NOMO-1 treated with dmso at 0.1 percent for 144 hours (cell line): ENCODE measurements around the gene SLMAP.

ENCODE experiments used
- DNase-seq: peaks from one replicate; lab custom pipeline; 2025; ENCODE audit not compliant: unreplicated experiment; lab: John Stamatoyannopoulos, UW

SLMAP gene, protein sequence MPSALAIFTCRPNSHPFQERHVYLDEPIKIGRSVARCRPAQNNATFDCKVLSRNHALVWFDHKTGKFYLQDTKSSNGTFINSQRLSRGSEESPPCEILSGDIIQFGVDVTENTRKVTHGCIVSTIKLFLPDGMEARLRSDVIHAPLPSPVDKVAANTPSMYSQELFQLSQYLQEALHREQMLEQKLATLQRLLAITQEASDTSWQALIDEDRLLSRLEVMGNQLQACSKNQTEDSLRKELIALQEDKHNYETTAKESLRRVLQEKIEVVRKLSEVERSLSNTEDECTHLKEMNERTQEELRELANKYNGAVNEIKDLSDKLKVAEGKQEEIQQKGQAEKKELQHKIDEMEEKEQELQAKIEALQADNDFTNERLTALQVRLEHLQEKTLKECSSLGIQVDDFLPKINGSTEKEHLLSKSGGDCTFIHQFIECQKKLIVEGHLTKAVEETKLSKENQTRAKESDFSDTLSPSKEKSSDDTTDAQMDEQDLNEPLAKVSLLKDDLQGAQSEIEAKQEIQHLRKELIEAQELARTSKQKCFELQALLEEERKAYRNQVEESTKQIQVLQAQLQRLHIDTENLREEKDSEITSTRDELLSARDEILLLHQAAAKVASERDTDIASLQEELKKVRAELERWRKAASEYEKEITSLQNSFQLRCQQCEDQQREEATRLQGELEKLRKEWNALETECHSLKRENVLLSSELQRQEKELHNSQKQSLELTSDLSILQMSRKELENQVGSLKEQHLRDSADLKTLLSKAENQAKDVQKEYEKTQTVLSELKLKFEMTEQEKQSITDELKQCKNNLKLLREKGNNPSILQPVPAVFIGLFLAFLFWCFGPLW

DNA sequence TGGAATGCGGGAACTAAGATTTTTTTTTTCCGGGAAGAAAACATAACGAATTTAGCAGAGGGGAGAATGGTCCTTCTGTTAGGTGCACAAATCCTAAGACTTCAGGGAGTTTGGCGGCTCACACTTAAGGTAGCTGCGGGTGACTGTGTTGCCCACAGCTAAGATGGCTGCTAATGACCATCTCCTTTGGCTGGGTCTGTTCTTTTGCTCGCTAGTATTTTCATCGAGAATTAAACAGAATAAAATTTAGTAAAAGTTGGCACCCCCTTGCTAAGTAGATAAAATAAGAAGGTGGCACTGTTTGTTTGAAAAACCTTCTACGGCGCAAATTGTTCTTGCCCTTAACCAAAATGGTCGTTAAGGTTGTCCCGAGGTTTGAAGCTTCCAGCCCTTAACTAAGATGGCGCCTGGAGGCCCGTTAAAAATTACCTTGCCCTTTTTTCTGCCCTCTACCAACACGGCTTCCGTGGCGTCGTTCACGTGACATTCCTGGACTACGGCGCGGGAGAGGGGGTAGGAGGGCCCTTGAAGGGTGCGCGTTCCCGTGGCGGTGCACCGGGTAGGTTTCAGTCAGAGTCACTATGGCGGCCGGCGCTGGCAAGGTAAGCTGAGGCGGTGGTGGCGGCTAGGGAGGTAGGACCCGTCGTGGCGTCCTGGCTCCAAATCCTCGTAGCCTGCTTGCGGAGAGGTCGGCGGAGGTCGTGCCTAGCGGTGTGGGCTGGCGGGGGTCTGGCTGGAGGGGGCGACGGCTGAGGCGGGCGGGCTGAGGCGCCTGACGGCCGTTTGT is at the start of gene SLMAP:
Gene SLMAP, plus strand, starts transcription at position 569 of the 787 bp plus-strand sequence. CDS start 1,343 bp downstream, outside the sequence.
- peak; percentile 96 for DNase-seq

DNA sequence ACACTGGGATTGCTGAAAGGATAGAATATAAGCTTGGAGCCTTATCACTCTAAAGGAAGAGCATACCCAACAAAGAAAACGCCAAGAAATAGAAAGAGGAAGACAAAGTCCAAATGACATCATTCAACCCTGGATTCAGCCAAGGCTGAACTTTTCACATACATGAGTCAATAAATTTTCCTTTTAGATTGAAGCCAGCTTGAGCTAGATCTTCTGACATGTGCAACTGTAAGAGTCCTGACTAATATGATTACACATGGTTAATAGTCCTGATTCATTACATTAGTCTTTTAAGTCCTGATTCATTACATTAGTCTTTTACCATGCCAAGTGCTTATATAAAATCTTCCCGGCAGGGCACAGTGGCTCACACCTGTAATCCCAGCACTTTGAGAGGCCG is 49.6 kb upstream of the SLMAP start:
- DNase-seq: peak; percentile 23

DNA sequence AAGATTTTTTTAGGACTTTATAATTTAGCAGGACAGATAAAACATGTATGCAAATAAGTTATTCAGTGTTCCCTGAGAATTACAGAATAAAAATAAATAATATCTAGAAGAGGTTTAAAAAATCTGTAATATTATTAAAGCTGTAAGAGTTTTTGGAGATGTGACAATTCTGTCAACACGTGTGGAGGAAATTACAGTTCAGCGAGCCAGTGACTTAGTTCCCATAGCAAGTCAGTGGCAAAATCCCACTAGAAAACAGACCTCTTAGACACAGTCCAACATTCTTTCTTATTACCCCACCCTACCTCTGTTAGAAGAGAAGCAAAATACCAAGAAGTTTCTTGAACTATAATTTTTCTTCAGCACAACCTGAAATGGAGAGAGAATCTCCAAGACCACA is 47.1 kb upstream of the SLMAP start:
- DNase-seq: no peak

DNA sequence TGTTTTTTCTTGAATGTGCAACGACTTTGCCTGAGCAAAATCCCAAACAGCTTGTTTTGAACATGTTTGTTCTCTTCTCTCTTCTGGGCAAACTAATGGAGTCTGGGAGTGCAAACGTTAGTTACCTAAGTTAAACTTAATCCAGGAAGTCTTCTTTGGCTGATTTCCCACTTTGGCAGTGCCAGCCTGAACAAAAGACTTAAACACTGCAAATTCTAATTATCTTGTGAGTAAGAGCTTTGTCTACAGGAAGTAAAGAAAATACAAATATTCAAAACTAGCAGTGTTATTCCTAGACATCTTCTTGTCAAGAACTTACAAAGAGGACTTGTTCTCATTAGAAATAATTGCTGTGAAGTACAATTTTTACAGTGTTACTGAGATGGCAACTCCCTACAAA is 46.5 kb upstream of the SLMAP start:
- DNase-seq: no peak

DNA sequence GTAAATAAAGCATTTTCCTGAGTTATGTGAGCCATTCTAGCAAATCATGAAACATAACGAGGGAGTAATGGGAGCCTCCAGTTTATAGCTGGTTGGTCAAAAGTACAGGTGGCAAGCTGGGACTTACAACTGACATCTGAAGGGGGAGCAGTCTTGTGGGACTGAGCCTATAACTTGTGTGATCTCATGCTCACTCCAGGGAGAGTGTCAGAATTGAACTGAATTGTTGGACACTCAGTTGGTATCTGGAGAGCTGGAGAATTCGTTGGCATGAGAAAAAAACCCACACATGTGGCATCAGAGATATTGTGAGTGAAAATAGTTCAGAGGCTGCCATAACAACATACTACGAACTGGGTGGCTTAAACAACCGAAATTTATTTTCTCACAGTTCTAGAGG is 40.4 kb upstream of the SLMAP start:
- DNase-seq: no peak

DNA sequence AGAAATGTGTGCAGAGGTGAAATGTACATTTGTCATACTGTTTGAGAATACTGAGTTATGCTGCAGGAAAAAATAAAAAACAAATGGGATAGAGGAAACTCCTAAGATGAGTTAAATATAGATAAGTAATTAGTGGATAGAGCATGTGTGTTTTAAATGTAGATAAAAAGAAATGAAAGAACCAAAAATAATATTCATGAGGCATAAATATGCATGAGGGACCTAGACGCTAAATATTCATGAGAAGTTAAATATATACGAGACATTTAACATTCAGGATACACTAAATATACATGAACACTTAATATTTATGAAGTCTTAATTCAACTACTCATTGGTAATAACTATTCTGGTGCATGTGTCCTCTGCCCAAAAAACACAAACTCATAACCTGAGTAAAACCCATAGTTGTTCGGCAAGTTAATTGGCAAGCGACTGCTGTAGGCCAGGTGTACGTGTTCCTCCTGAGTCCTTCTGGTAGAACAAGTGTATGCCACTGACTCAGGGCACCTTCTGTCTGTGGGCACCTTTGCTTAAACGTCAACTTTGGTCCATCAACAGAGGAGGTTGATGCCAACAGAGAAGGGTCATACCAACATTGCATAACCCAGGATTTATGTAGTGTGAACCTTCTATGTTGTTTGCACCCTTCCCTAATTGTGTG is 38.8 kb upstream of the SLMAP start:
- DNase-seq: no peak

DNA sequence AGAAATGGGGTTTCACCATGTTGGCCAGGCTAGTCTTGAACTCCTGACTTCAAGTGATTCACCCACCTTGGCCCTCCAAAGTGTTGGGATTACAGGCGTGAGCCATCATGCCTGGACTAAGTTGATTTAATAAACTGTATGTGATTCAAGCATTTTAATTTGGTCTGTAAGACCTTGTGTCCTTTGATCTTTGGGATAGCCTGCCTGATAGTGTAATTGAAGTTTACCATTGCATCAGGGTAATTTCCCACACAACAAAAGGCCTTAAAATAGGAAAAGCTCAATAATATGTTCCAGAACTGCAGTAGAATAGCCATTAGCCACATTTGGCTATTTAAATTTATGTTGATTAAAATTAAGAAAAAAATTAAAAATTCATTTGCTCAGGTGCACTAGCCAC is 38.0 kb upstream of the SLMAP start:
- no peak for DNase-seq

DNA sequence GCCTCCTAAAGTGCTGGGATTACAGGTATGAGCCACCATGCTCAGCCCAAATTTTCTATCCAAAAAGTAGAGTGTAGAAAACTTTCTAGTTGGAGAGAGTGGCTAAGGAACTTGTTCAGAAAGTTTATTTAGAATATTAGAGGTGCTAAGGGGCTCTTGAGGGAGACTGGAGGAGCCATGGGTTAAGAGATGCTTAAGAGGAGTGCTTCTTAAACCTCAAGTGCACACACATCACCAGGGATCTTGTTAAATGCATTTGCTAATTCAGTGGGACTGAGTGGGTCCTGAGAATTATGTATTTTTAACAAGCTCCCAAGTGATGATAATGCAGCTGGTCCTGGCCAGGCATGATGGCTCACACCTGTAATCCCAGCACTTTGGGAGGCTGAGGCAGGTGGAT is 29.7 kb upstream of the SLMAP start:
- DNase-seq: no peak

DNA sequence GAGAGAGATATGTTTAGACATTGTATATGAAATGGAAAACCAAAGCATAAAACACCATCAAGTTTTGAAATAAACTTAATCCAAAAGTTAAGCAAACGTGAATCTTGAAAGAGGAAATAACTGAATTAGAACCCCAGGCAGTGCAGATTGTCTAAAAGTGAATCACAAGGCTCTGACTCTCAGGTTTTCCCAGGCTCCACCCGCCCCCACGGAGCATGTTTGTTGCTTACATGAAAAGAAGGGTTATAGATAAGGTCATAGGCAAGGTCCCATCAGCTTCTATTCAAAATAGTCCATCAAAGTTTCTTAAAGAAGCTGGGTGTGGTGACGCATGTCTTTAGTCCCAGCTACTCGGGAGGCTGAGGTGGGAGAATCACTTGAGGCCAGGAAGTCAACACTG is 29.0 kb upstream of the SLMAP start:
- no peak for DNase-seq

DNA sequence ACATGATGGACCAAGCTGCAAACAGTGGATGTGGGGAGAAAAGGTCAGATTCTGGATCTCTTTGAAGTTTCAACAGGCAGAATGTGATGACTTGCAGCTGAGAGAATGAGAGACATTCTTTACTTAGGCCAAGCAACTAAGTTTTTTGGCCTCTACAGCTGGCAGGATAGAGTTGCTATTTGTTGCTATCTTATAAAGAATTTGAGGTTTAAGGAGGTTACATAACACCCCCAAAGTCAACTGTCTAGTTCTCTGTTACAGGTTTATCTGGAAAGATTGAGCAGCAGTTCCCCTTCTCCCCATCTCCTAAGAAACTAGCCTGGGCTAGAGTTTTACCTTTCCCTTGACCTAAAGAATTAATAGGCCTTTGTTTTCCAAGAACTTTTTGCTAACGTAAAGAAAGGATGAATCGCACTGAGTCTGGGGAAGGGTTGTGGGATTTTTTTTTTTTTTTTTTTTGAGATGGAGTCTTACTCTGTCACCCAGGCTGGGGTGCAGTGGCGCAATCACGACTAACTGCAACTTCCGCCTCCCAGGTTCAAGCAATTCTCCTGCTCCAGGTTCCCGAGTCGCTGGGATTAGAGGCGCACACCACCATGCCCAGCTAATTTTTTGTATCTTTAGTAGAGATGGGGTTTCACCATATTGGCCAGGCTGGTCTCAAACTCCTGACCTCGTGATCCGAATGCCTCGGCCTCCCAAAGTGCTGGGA is 26.6 kb upstream of the SLMAP start:
- peak; percentile 14 for DNase-seq

DNA sequence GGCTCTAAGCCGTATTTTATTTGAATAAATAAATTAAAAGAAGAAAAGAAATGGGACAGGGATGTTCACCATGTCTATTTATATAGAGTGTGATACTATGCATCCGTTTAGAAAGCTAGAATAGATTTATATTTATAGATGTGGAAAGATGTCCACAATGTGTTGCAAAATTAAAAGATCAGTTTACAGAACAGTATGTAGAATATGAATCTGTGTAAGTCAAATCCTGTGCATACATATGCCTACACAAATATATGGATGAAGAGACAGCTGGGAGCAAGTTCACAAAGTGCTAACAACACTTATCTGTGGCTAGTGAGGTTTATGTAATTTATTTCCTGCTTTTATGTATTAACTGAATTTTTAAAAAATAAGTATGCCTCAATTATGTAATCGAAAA is 25.4 kb upstream of the SLMAP start:
- DNase-seq: no peak

DNA sequence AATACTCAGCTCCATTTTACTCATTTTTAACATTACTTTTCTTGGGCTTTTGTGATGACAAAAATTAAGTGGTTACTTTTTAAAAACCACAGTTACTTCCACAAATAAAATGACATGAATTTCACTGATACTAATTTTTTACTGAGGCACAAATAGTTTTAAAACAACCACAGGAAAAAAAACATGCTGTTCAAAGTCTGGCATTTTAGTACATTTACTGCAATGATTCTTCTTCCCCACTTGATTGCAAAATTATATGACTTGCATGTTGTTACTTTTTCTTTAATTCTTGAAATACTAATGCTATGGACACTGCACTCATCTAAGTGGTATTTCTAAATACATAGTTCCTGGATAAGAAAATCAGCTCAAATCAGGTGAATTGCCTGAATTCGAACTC is 24.8 kb upstream of the SLMAP start:
- DNase-seq: no peak

DNA sequence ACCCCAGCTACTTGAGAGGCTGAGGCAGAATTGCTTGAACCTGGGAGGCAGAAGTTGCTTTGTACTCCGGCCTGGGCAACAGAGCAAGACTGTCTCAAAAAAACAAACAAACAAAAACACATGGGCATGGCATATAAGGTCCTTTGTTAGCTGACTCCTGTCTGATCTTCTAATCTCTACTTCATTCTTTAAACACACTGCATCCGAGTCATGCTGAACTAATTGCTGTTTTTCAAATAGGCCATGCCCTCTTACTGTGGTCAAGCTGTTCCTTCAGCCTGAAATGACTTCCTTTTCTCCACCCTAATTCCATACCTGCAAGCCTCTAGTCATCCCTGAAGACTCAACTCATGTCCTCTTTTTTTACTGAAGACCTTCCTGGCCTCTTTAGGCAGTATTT is 22.3 kb upstream of the SLMAP start:
- no peak for DNase-seq

DNA sequence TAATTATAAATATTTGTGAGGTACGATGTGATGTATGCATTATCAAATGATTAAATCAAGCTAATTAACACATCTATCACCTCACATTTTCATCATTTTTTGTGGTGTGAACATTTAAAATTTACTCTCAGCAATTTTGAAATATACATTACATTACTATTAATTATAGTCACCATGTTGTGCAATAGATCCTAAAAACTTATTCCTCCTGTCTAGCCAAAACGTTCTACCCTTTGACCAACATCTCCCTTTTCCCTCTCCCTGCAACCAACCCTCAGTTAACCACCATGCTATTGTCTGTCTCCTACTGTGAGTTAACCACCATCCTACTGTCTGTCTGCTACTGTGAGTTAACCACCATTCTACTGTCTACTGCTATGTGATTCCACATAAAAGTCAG is 20.7 kb upstream of the SLMAP start:
- DNase-seq: no peak

DNA sequence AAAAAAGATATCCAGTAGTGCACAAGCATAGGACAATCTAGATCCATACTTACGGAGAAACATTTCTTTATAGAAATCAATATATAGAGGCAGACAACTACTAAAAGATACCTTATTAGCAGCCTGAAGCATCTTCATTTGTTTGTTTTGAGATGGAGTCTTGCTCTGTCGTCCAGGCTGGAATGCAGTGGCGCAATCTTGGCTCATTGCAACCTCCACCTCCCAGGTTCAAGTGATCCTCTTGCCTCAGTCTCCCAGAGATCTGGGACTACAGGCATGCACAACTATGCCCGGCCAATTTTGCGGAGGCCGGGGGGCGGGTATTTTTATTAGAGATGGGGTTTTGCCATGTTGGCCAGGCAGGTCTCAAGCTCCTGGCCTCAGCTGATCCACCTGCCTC is 18.3 kb upstream of the SLMAP start:
- no peak for DNase-seq

DNA sequence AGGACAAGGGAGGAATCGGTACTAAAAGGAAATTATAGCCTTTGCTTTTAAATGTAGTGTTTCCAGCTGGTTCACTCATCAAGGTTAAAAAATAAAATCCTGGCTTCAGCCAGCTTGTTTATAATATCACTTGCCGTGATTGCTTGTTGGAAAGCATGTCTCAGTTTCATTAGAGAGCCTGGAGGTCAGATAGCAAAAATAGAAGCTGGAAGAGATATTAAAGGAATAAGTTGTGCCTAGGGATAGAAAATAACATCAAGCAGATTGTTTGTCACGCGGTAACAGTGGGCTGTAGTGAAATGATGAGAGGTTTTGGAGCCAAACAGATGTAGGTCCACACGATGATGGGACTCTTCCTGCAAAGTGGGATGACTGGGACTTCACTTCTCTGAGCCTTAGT is 17.7 kb upstream of the SLMAP start:
- DNase-seq: no peak

DNA sequence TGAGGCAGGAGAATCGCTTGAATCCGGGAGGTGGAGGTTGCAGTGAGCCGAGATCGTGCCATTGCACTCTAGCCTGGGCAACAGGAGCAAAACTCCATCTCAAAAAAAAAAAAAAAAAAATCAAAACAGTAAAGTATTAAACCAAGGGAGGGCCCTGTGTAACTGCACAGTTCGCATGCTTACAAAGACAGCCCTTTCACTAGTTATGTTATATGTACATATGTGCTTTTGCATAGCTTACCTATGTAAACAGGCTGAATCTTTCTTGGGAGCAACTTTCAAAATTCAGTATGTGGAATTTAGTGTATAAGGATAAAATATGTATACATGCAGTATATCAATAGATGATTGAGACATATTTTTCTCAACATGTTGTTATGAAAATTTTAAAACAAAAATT is 16.1 kb upstream of the SLMAP start:
- DNase-seq: no peak

DNA sequence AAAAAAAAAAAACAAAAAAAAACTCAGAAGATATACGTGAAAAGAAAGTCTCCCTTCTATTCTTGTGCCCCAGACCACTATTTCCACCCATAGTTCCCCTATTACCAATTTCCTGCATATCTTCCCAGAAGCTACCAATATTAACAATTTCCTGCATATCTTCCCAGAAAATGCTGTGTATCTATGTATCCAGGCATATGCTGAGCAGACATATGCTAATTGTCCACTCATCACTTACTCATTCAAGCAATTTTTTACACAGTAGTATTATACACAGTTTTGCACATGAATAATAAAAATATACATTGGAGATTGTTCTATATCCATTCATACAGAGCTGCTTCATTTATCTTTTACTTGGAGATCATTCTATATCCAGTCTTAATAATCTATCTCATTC is 12.6 kb upstream of the SLMAP start:
- DNase-seq: no peak

DNA sequence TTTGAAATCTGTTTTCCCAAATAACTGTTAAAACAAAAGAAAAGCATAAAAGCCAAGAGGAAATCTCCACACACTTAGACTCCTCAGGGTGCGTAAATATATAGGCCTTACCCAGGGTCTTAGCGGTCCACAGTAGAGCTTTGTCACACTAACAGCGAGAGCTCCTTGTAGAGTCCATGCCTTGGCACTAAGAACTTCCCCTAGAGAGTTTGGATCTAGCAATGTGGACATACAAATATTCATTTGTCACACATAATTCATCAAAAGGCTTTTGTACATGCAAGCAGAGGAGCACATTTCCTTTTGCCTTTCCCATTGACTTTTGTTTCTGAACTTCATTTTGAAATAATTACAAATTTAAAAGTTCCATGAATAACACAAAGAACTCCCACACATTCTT is 11.0 kb upstream of the SLMAP start:
- no peak for DNase-seq
